HG03066 (cell line): ENCODE results near the gene CHD9.
"Not testable (repeated sequence)": the region's sequence is repeated elsewhere in the genome, so short reads cannot be mapped to it uniquely, and the experiment has no call there.

Source experiments
- ATAC-seq: cut with Tn5 transposase; IDR thresholded peaks from one replicate; pipeline ENCODE4 v1.9.1; 2021; ENCODE audit warnings: low read depth; ENCODE audit not compliant: unreplicated experiment

Gene CHD9

GRCh38 chr16:53261276-53261675 is 206.5 kb downstream of the CHD9 start:
- no peak for ATAC-seq

- ATAC-seq: no peak
Observed at GRCh38 chr16:53262645-53263044, 207.9 kb downstream of the CHD9 start.

GRCh38 chr16:53266156-53266555 is 211.4 kb downstream of the CHD9 start:
- no peak for ATAC-seq

- not testable (repeated sequence) for ATAC-seq
Observed at GRCh38 chr16:53278498-53278897, 223.7 kb downstream of the CHD9 start.

- ATAC-seq: no peak
Observed at GRCh38 chr16:53281280-53281679, 226.5 kb downstream of the CHD9 start.

- ATAC-seq: no peak
Observed at GRCh38 chr16:53281859-53282258, 227.1 kb downstream of the CHD9 start.

GRCh38 chr16:53282328-53282727 is 227.5 kb downstream of the CHD9 start:
- no peak for ATAC-seq

GRCh38 chr16:53282975-53283946 is 228.5 kb downstream of the CHD9 start:
- ATAC-seq: no peak

GRCh38 chr16:53285236-53285635 is 230.4 kb downstream of the CHD9 start:
- ATAC-seq: no peak

- ATAC-seq: no peak
Observed at GRCh38 chr16:53290520-53290919, 235.7 kb downstream of the CHD9 start.

GRCh38 chr16:53291757-53292392 is 237.1 kb downstream of the CHD9 start:
- no peak for ATAC-seq

- ATAC-seq: no peak
Observed at GRCh38 chr16:53297477-53297876, 242.7 kb downstream of the CHD9 start.

GRCh38 chr16:53304334-53304733 is 249.5 kb downstream of the CHD9 start:
- no peak for ATAC-seq

- ATAC-seq: no peak
Observed at GRCh38 chr16:53305743-53306142, 251.0 kb downstream of the CHD9 start.

- no peak for ATAC-seq
Observed at GRCh38 chr16:53309457-53309856, 254.7 kb downstream of the CHD9 start.

GRCh38 chr16:53320992-53321391 is 266.2 kb downstream of the CHD9 start:
- ATAC-seq: no peak

- ATAC-seq: no peak
Observed at GRCh38 chr16:53323924-53324323, 269.1 kb downstream of the CHD9 start.

- not testable (repeated sequence) for ATAC-seq
Observed at GRCh38 chr16:53330991-53331390, 276.2 kb downstream of the CHD9 start.

GRCh38 chr16:53334581-53334980 is 279.8 kb downstream of the CHD9 start:
- no peak for ATAC-seq

- no peak for ATAC-seq
Observed at GRCh38 chr16:53337294-53337693, 282.5 kb downstream of the CHD9 start.

GRCh38 chr16:53341792-53342191 is 287.0 kb downstream of the CHD9 start:
- ATAC-seq: no peak

- no peak for ATAC-seq
Observed at GRCh38 chr16:53355064-53355463, 300.3 kb downstream of the CHD9 start.
